Stimulated activated CD4-positive, alpha-beta T cell treated with anti-CD3 and anti-CD28 coated beads, Interleukin-15, amount 100 ng/mL, for 1 hour (primary cell): ENCODE measurements around the gene HOXC10.

ENCODE experiments used
- DNase-seq, 2 donors: peaks; one replicate each; pipeline ENCODE4 v3.0.0-alpha.2; 2020; ENCODE audit warnings: low read depth in 1 of 2, low spot score in 1 of 2

Gene HOXC10

GRCh38 chr12:53964315-53964713, 20.6 kb upstream of the HOXC10 start:
- no peak for DNase-seq

- no peak for DNase-seq
These were observed 19.5 kb upstream of the HOXC10 start for GRCh38 chr12:53965281-53966084.

- DNase-seq: no peak
These were observed 18.9 kb upstream of the HOXC10 start for GRCh38 chr12:53966085-53966384.

- DNase-seq: no peak
These were observed 18.4 kb upstream of the HOXC10 start for GRCh38 chr12:53966385-53967133.

- DNase-seq: no peak
These were observed 17.5 kb upstream of the HOXC10 start for GRCh38 chr12:53967421-53967925.

GRCh38 chr12:53968214-53969127, 16.5 kb upstream of the HOXC10 start:
- DNase-seq: no peak

- DNase-seq: no peak
These were observed 15.2 kb upstream of the HOXC10 start for GRCh38 chr12:53969588-53970259.

- no peak for DNase-seq
These were observed 14.5 kb upstream of the HOXC10 start for GRCh38 chr12:53970451-53970850.

- DNase-seq: no peak
These were observed 13.8 kb upstream of the HOXC10 start for GRCh38 chr12:53971129-53971528.

- no peak for DNase-seq
These were observed 13.3 kb upstream of the HOXC10 start for GRCh38 chr12:53971686-53972085.

GRCh38 chr12:53972152-53972702, 12.7 kb upstream of the HOXC10 start:
- no peak for DNase-seq

- DNase-seq: no peak
These were observed 12.2 kb upstream of the HOXC10 start, which contains the start of gene HOXC11 for GRCh38 chr12:53972722-53973235. Gene HOXC11 (plus strand): TSS chr12:53973126. CDS start chr12:53973242, 116 bp downstream.

GRCh38 chr12:53973236-53974042, 11.5 kb upstream of the HOXC10 start:
- DNase-seq: no peak

- DNase-seq: no peak
These were observed 10.6 kb upstream of the HOXC10 start, which contains the start of gene HOTAIR for GRCh38 chr12:53974084-53975063. Gene HOTAIR (minus strand): TSS chr12:53974954.

- DNase-seq: no peak
These were observed 9.9 kb upstream of the HOXC10 start for GRCh38 chr12:53975064-53975471.

- no peak for DNase-seq
These were observed 9.3 kb upstream of the HOXC10 start for GRCh38 chr12:53975479-53976152.

GRCh38 chr12:53976172-53976822, 8.6 kb upstream of the HOXC10 start:
- no peak for DNase-seq
